H1 (cell line): ENCODE data around the gene IL16. TPM values are rescaled to one million over a fixed set of nuclear protein-coding genes. Genes with fewer than 3 reads are reported as not detected.

ENCODE experiments used
- CTCF ChIA-PET: fragments of 300-600 bp; sonication (Branson Sonifier 250); formaldehyde crosslinking; loops from one replicate; lab custom pipeline; 2021; ENCODE audit not compliant: partially characterized antibody; lab: Charles Lee
- POLR2A ChIA-PET: fragments of 300-600 bp; sonication (Branson Sonifier 250); formaldehyde crosslinking; loops from one replicate; lab custom pipeline; 2021; ENCODE audit warnings: inconsistent platforms; ENCODE audit not compliant: partially characterized antibody; lab: Charles Lee
- DNase-seq, 2 experiments: peaks; one replicate each; pipeline versions ENCODE4 v3.0.0 to v3.0.0-alpha.2; 2010 to 2022; ENCODE audit warnings: low spot score in 2 of 2, low read depth in 1 of 2, mixed read lengths in 1 of 2
- FAIRE-seq: peaks from 2 replicates; lab custom pipeline; 2011; peaks lifted over from hg19 to GRCh38; lab: Jason Lieb, UNC
- H2AFZ ChIP-seq: 2 replicates; pipeline ENCODE4 v1.8.1; 2012; ENCODE audit warnings: low read length, inconsistent platforms
- H2AK5ac ChIP-seq: 2 replicates; pipeline ENCODE4 v1.6.1; 2013; ENCODE audit warnings: low read depth, low read length
- H2BK120ac ChIP-seq: replicated peaks from 2 replicates; pipeline ENCODE3; 2013; ENCODE audit warnings: low read depth, low read length, inconsistent platforms
- H2BK12ac ChIP-seq: 2 replicates; pipeline ENCODE4 v1.6.1; 2013; ENCODE audit warnings: low read depth, low read length
- H2BK15ac ChIP-seq: 2 replicates; pipeline ENCODE4 v1.6.1; 2013; ENCODE audit warnings: low read length
- H2BK20ac ChIP-seq: 2 replicates; pipeline ENCODE4 v1.6.1; 2013; ENCODE audit warnings: low read length
- H2BK5ac ChIP-seq: 2 replicates; pipeline ENCODE4 v1.6.1; 2013; ENCODE audit warnings: low read depth, low read length
- H3K14ac ChIP-seq: 2 replicates; pipeline ENCODE4 v1.6.1; 2013; ENCODE audit warnings: inconsistent platforms; ENCODE audit not compliant: insufficient read length
- H3K18ac ChIP-seq: 2 replicates; pipeline ENCODE4 v1.6.1; 2013; ENCODE audit warnings: low read length; ENCODE audit errors: extremely low read depth
- H3K23ac ChIP-seq: 2 replicates; pipeline ENCODE4 v1.6.1; 2013; ENCODE audit warnings: inconsistent platforms; ENCODE audit not compliant: insufficient read length
- H3K23me2 ChIP-seq: 2 replicates; pipeline ENCODE4 v1.6.1; 2013; ENCODE audit warnings: low read depth, low read length
- H3K27ac ChIP-seq: 2 replicates; pipeline ENCODE4 v1.6.1; 2011; ENCODE audit warnings: low read depth, low read length, inconsistent platforms
- H3K27me3 ChIP-seq, 4 experiments: replicated peaks in 1 of 4; 1 replicate in 1 of 4; 2 replicates in 3 of 4; pipeline versions ENCODE4 v1.6.1 to v1.8.1; 2011 to 2013; ENCODE audit warnings: low read length in 3 of 4, mild to moderate bottlenecking in 3 of 4, inconsistent platforms in 2 of 4, mixed read lengths in 2 of 4, moderate library complexity in 1 of 4; ENCODE audit not compliant: control insufficient read depth in 3 of 4, insufficient read depth in 3 of 4; ENCODE audit errors: extremely low read depth in 1 of 4
- H3K36me3 ChIP-seq, 4 experiments: 2 replicates each; pipeline versions ENCODE4 v1.6.1 to v1.8.1; 2011 to 2013; ENCODE audit warnings: mild to moderate bottlenecking in 4 of 4, low read length in 3 of 4, moderate library complexity in 2 of 4, control low read depth in 1 of 4, inconsistent platforms in 1 of 4; ENCODE audit not compliant: insufficient read depth in 4 of 4, control insufficient read depth in 2 of 4
- H3K4ac ChIP-seq: replicated peaks from 2 replicates; pipeline ENCODE3; 2013; ENCODE audit warnings: low read length, low read depth, mixed read lengths, inconsistent platforms; ENCODE audit not compliant: insufficient read length
- H3K4me1 ChIP-seq, 4 experiments: replicated peaks in 1 of 4; 1 replicate in 1 of 4; 2 replicates in 3 of 4; pipeline versions ENCODE4 v1.6.1 to v1.8.1; 2011 to 2013; ENCODE audit warnings: low read length in 3 of 4, inconsistent platforms in 2 of 4, mixed read lengths in 1 of 4; ENCODE audit not compliant: insufficient read depth in 4 of 4, control insufficient read depth in 3 of 4
- H3K4me2 ChIP-seq, 2 experiments: 2 replicates each; pipeline versions ENCODE4 v1.6.1 to v1.8.1; 2011 to 2013; ENCODE audit warnings: low read depth in 2 of 2, low read length in 2 of 2, control low read depth in 1 of 2, inconsistent platforms in 1 of 2, mild to moderate bottlenecking in 1 of 2; ENCODE audit not compliant: insufficient read depth in 1 of 2
- H3K4me3 ChIP-seq, 4 experiments: fragments of 200-600, 300-600 bp in 1 of 4; sonication (generic), shearing (Covaris generic), sonication (Bioruptor Twin) in 1 of 4; 2 replicates each; pipeline versions ENCODE4 v1.5.1 to v1.8.1; 2011 to 2016; ENCODE audit warnings: low read length in 4 of 4, low read depth in 3 of 4, control low read depth in 2 of 4, inconsistent platforms in 2 of 4, mild to moderate bottlenecking in 2 of 4, mixed read lengths in 1 of 4, moderate library complexity in 1 of 4; ENCODE audit not compliant: insufficient read depth in 2 of 4; ENCODE audit errors: extremely low read depth in 1 of 4
- H3K56ac ChIP-seq: replicated peaks from 2 replicates; pipeline ENCODE3; 2013; ENCODE audit warnings: low read depth, mild to moderate bottlenecking, mixed read lengths, low read length, inconsistent platforms; ENCODE audit not compliant: insufficient read length
- H3K79me1 ChIP-seq: 2 replicates; pipeline ENCODE4 v1.6.1; 2013; ENCODE audit warnings: low read depth, low read length, control low read depth
- H3K79me2 ChIP-seq, 2 experiments: 2 replicates each; pipeline versions ENCODE4 v1.6.1 to v1.8.1; 2012 to 2013; ENCODE audit warnings: low read length in 2 of 2, mild to moderate bottlenecking in 2 of 2, inconsistent platforms in 1 of 2; ENCODE audit not compliant: insufficient read depth in 2 of 2, control insufficient read depth in 1 of 2
- H3K9ac ChIP-seq, 4 experiments: replicated peaks in 1 of 4; 1 replicate in 1 of 4; 2 replicates in 3 of 4; pipeline versions ENCODE4 v1.6.1 to v1.8.1; 2011 to 2013; ENCODE audit warnings: low read depth in 3 of 4, low read length in 3 of 4, control low read depth in 2 of 4, mild to moderate bottlenecking in 2 of 4, moderate library complexity in 2 of 4, inconsistent platforms in 1 of 4; ENCODE audit errors: extremely low read depth in 1 of 4
- H3K9me3 ChIP-seq, 2 experiments: 2 replicates each; pipeline versions ENCODE4 v1.6.1 to v1.8.1; 2012 to 2013; ENCODE audit warnings: mild to moderate bottlenecking in 2 of 2, moderate library complexity in 2 of 2, control low read depth in 1 of 2, inconsistent platforms in 1 of 2, low read depth in 1 of 2, low read length in 1 of 2, mixed read lengths in 1 of 2; ENCODE audit not compliant: insufficient read depth in 2 of 2
- H4K20me1 ChIP-seq, 2 experiments: replicated peaks in 1 of 2; 2 replicates each; pipeline versions ENCODE3 to v1.8.1; 2011 to 2013; ENCODE audit warnings: inconsistent platforms in 2 of 2, low read length in 2 of 2, mild to moderate bottlenecking in 1 of 2; ENCODE audit not compliant: insufficient read depth in 2 of 2, control insufficient read depth in 1 of 2
- H4K5ac ChIP-seq: 2 replicates; pipeline ENCODE4 v1.6.1; 2013; ENCODE audit warnings: low read length, low read depth, mixed read lengths, inconsistent platforms; ENCODE audit not compliant: insufficient read length
- H4K8ac ChIP-seq: 2 replicates; pipeline ENCODE4 v1.8.0; 2013; ENCODE audit warnings: mild to moderate bottlenecking, moderate library complexity, low read length, inconsistent platforms; ENCODE audit not compliant: insufficient read depth; ENCODE audit errors: extremely low read depth
- H4K91ac ChIP-seq: replicated peaks from 2 replicates; pipeline ENCODE3; 2013; ENCODE audit warnings: low read length, mixed read lengths, inconsistent platforms; ENCODE audit not compliant: insufficient read length
- BACH1 ChIP-seq: IDR thresholded peaks from 2 replicates; pipeline ENCODE4 v1.6.1; 2012; ENCODE audit warnings: low read length, improper control_type of control experiment
- MAFK ChIP-seq: IDR thresholded peaks from 2 replicates; pipeline ENCODE4 v1.6.1; 2012; ENCODE audit warnings: low read depth, mild to moderate bottlenecking, improper control_type of control experiment, low read length
- ZNF274 ChIP-seq: IDR thresholded peaks from 2 replicates; pipeline ENCODE4 v1.7.0; 2012; ENCODE audit warnings: low read length, borderline replicate concordance; ENCODE audit errors: extremely low read depth
- WGBS, 2 experiments: shearing (Covaris generic) in 1 of 2; methylation state at CpG; one replicate each; pipeline versions ENCODE4 v1.1.6 to v1.1.7; 2013 to 2015; ENCODE audit warnings: low lambda C conversion rate in 2 of 2, mixed read lengths in 2 of 2, inconsistent platforms in 1 of 2, low coverage in 1 of 2, missing lambda C conversion rate in 1 of 2; ENCODE audit not compliant: insufficient replicate concordance in 2 of 2, insufficient coverage in 1 of 2, insufficient read length in 1 of 2; ENCODE audit errors: extremely low coverage in 1 of 2, missing lambda C conversion rate in 1 of 2; 5-methylcytosine and 5-hydroxymethylcytosine counted together
- polyA plus RNA-seq, 7 experiments: library from polyadenylated mRNA; depleted of rRNA in 3 of 7; stranded (reverse) in 5 of 7; unstranded in 2 of 7; fragments of >200 nt in 5 of 7; fragments of 200-250 nt in 2 of 7; gene quantifications; 1 replicate in 5 of 7; 2 replicates in 1 of 7; 4 replicates in 1 of 7; pipeline versions ENCODE4 v1.2.1 to v1.2.3, GENCODE V29; 2011 to 2013; ENCODE audit warnings: missing spikeins in 2 of 7, mixed read lengths in 2 of 7
- total RNA-seq: library from RNA; stranded (reverse); fragmentation: NEBNext Ultra II Directional; extraction: Animal tissue kit (Norgen Biotek cat#: 25700); gene quantifications from 2 replicates; pipeline ENCODE4 v1.2.1, GENCODE V29; 2021

The IL16 gene
- total and polyA plus RNA-seq, 2 of the 8 experiments (the other 6 are each of a cell fraction or from before 2014, with no cell fraction given), result 0.03 to 0.09 TPM

- Histone ChIP-seq H3K79me1 (no peaks in the 10 kb centered on the region), H3K9me3 (no peaks in the 10 kb centered on the region), H2AFZ (no peak overlapping the region), H3K23me2 (peaks cover 6% of the 10 kb centered on the region; the same call in 1 of the 2 replicates), H3K14ac (no peak overlapping the region), H2BK20ac (no peak overlapping the region), H3K36me3 (no peaks in the 10 kb centered on the region), H4K20me1 (peaks cover 0 to 1% of the 10 kb centered on the region in 2 experiments), H3K27me3 (0 out of 7 replicates have a peak, but pooled peaks cover 0 to 3% (median 0%) of the 10 kb centered on the region in 4 experiments), H2BK12ac (no peak overlapping the region), H3K4me3 (no peak overlapping the region), H4K8ac (no peak overlapping the region), H2BK15ac (no peak overlapping the region), H2BK5ac (no peak overlapping the region), H3K4me2 (no peak overlapping the region), H3K4ac (no peak overlapping the region), H3K56ac (no peak overlapping the region), H4K5ac (no peak overlapping the region), H3K18ac (no peak overlapping the region), H4K91ac (no peak overlapping the region), H3K23ac (no peak overlapping the region), H3K27ac (no peak overlapping the region), H3K79me2 (no peaks in the 10 kb centered on the region), H2AK5ac (no peak overlapping the region), H2BK120ac (no peak overlapping the region), H3K9ac (no peak overlapping the region), H3K4me1 (peaks cover 0 to 8% (median 1%) of the 10 kb centered on the region in 4 experiments; a peak in 5 of 7 replicates)
- TF ChIP-seq ZNF274 (no peak), MAFK (peak; percentile 91), BACH1 (peak; percentile 84)
- DNase-seq, result no peak
- ChIA-PET POLR2A (no interaction called here), CTCF (interaction anchor here (0.7 to 2.9 kb wide), 10 partner anchors 10 to 171 kb away, joined by 3 to 13 read pairs (median 4); no protein-coding TSS in a partner anchor)
- 92% methylated on average over 7 of the region's 7 CpGs; no CpG with 5 or more reads in 1 of the 2 experiments for WGBS, 2 experiments
- no peak for FAIRE-seq
Measured at GRCh38 chr15:81326466-81327212, 130.0 kb downstream of the IL16 start.
